Memory B cell (primary cell): ENCODE measurements around the gene GNMT.

Experiments used
- ATAC-seq: fragments of 150-1000 bp; cut with Tn5 transposase; 2 replicates; pipeline ENCODE4 v1.10.0; 2021; ENCODE audit warnings: low read depth, mild to moderate bottlenecking, moderate library complexity
- DNase-seq, 2 donors: peaks; one replicate each; pipeline ENCODE4 v3.0.0; 2022; ENCODE audit warnings: low spot score in 2 of 2
- H3K27ac Mint-ChIP-seq: one replicate; pipeline ENCODE4 v1.8.0; 2022; ENCODE audit warnings: mild to moderate bottlenecking, moderate library complexity, mixed read lengths
- H3K27me3 Mint-ChIP-seq: one replicate; pipeline ENCODE4 v1.8.0; 2022; ENCODE audit warnings: mixed read lengths
- H3K36me3 Mint-ChIP-seq: one replicate; pipeline ENCODE4 v1.8.0; 2022; ENCODE audit warnings: mild to moderate bottlenecking, mixed read lengths
- H3K4me1 Mint-ChIP-seq: one replicate; pipeline ENCODE4 v1.8.0; 2022; ENCODE audit warnings: mixed read lengths
- H3K4me3 Mint-ChIP-seq: one replicate; pipeline ENCODE4 v1.8.0; 2022; ENCODE audit warnings: mild to moderate bottlenecking, moderate library complexity, mixed read lengths
- H3K9me3 Mint-ChIP-seq: one replicate; pipeline ENCODE4 v1.8.0; 2022; ENCODE audit warnings: mixed read lengths

The GNMT gene

GRCh38 chr6:42974919-42975505 is 14.5 kb downstream of the GNMT start:
- Mint-ChIP-seq H3K4me3 (no peak overlapping the region), H3K36me3 (peaks cover 4% of the 10 kb centered on the region), H3K9me3 (no peaks in the 10 kb centered on the region), H3K27me3 (no peaks in the 10 kb centered on the region), H3K27ac (no peak overlapping the region), H3K4me1 (peaks cover 24% of the 10 kb centered on the region)
- DNase-seq (no peak), ATAC-seq (no peak)

GRCh38 chr6:42978487-42978838 is 17.9 kb downstream of the GNMT start:
- DNase-seq (peak in 1 of 2 donors; percentile 21), ATAC-seq (no peak)
- peak overlapping the region; percentile 80 for H3K4me3 Mint-ChIP-seq
- H3K27me3 Mint-ChIP-seq: no peaks in the 10 kb centered on the region
- peak overlapping the region; percentile 68 for H3K27ac Mint-ChIP-seq
- H3K4me1 Mint-ChIP-seq: peaks cover 24% of the 10 kb centered on the region
- H3K9me3 Mint-ChIP-seq: no peaks in the 10 kb centered on the region
- peaks cover 2% of the 10 kb centered on the region for H3K36me3 Mint-ChIP-seq

GRCh38 chr6:42978839-42979522 is 18.4 kb downstream of the GNMT start, which contains the start of gene PEX6:
TSS of gene PEX6 (minus strand) at chr6:42979181. CDS start at chr6:42979150, 31 bp downstream.
- H3K4me1 Mint-ChIP-seq: peaks cover 26% of the 10 kb centered on the region
- H3K27ac Mint-ChIP-seq: peak within 1 kb of the TSS; percentile 90

GRCh38 chr6:42979523-42980177 is 19.1 kb downstream of the GNMT start:
- Mint-ChIP-seq H3K4me3 (peak overlapping the region; percentile 90), H3K27me3 (no peaks in the 10 kb centered on the region), H3K4me1 (peaks cover 27% of the 10 kb centered on the region), H3K27ac (peak overlapping the region; percentile 90), H3K9me3 (no peaks in the 10 kb centered on the region), H3K36me3 (peaks cover 2% of the 10 kb centered on the region)
- no peak for DNase-seq
- ATAC-seq: no peak

More at GRCh38 chr6:42978839-42979522, 18.4 kb downstream of the GNMT start, which contains the start of gene PEX6:
- no peaks in the 10 kb centered on the region for H3K27me3 Mint-ChIP-seq
- peak; percentile 81 to 86 for DNase-seq
- peak; percentile 95 for ATAC-seq
- H3K4me3 Mint-ChIP-seq: peak within 1 kb of the TSS; percentile 90
- H3K9me3 Mint-ChIP-seq: no peaks in the 10 kb centered on the region
- peaks cover 2% of the 10 kb centered on the region for H3K36me3 Mint-ChIP-seq

GRCh38 chr6:42981836-42982235 is 21.3 kb downstream of the GNMT start:
- no peaks in the 10 kb centered on the region for H3K27me3 Mint-ChIP-seq
- peaks cover 39% of the 10 kb centered on the region for H3K4me1 Mint-ChIP-seq
- no peak for DNase-seq
- ATAC-seq: no peak
- H3K27ac Mint-ChIP-seq: peak overlapping the region; percentile 54
- H3K4me3 Mint-ChIP-seq: no peak overlapping the region
- peaks cover 1% of the 10 kb centered on the region for H3K36me3 Mint-ChIP-seq
- H3K9me3 Mint-ChIP-seq: no peaks in the 10 kb centered on the region

- ATAC-seq: peak; percentile 91
- DNase-seq: peak; percentile 86 to 97
- H3K9me3 Mint-ChIP-seq: no peaks in the 10 kb centered on the region
- H3K27me3 Mint-ChIP-seq: no peaks in the 10 kb centered on the region
- peaks cover 41% of the 10 kb centered on the region for H3K4me1 Mint-ChIP-seq
- H3K27ac Mint-ChIP-seq: peak within 1 kb of the TSS; percentile 90
- peaks cover 2% of the 10 kb centered on the region for H3K36me3 Mint-ChIP-seq
- H3K4me3 Mint-ChIP-seq: peak within 1 kb of the TSS; percentile 98
These were observed 23.7 kb downstream of the GNMT start, which contains the start of gene PPP2R5D for GRCh38 chr6:42984001-42984923. TSS of gene PPP2R5D (plus strand) at chr6:42984570. CDS start at chr6:42984678, 108 bp downstream.

- H3K4me1 Mint-ChIP-seq: peaks cover 33% of the 10 kb centered on the region
- H3K27ac Mint-ChIP-seq: peak overlapping the region; percentile 90
- no peak for ATAC-seq
- peak in 1 of 2 donors; percentile 30 for DNase-seq
- H3K36me3 Mint-ChIP-seq: peaks cover 5% of the 10 kb centered on the region
- H3K9me3 Mint-ChIP-seq: no peaks in the 10 kb centered on the region
- no peaks in the 10 kb centered on the region for H3K27me3 Mint-ChIP-seq
- H3K4me3 Mint-ChIP-seq: peak overlapping the region; percentile 98
These were observed 24.4 kb downstream of the GNMT start for GRCh38 chr6:42984924-42985475.

GRCh38 chr6:42987533-42988451 is 27.2 kb downstream of the GNMT start:
- Mint-ChIP-seq H3K4me3 (no peak overlapping the region), H3K36me3 (peaks cover 12% of the 10 kb centered on the region), H3K27ac (no peak overlapping the region), H3K9me3 (no peaks in the 10 kb centered on the region), H3K27me3 (no peaks in the 10 kb centered on the region), H3K4me1 (peaks cover 35% of the 10 kb centered on the region)
- ATAC-seq: no peak
- no peak for DNase-seq

GRCh38 chr6:42988486-42989020 is 28.0 kb downstream of the GNMT start:
- Mint-ChIP-seq H3K4me1 (peaks cover 37% of the 10 kb centered on the region), H3K27ac (no peak overlapping the region), H3K4me3 (no peak overlapping the region), H3K36me3 (peaks cover 14% of the 10 kb centered on the region), H3K9me3 (no peaks in the 10 kb centered on the region), H3K27me3 (no peaks in the 10 kb centered on the region)
- no peak for DNase-seq
- no peak for ATAC-seq

- Mint-ChIP-seq H3K27me3 (no peaks in the 10 kb centered on the region), H3K27ac (peak overlapping the region; percentile 41), H3K4me1 (peaks cover 32% of the 10 kb centered on the region), H3K4me3 (no peak overlapping the region), H3K36me3 (peaks cover 14% of the 10 kb centered on the region), H3K9me3 (no peaks in the 10 kb centered on the region)
- DNase-seq: no peak
- no peak for ATAC-seq
These were observed 29.4 kb downstream of the GNMT start for GRCh38 chr6:42989923-42990322.

- no peak for ATAC-seq
- peaks cover 6% of the 10 kb centered on the region for H3K4me1 Mint-ChIP-seq
- H3K27ac Mint-ChIP-seq: no peak overlapping the region
- H3K27me3 Mint-ChIP-seq: no peaks in the 10 kb centered on the region
- H3K36me3 Mint-ChIP-seq: peaks cover 14% of the 10 kb centered on the region
- DNase-seq: no peak
- H3K9me3 Mint-ChIP-seq: no peaks in the 10 kb centered on the region
- no peak overlapping the region for H3K4me3 Mint-ChIP-seq
These were observed 32.9 kb downstream of the GNMT start for GRCh38 chr6:42993445-42993844.

- no peaks in the 10 kb centered on the region for H3K9me3 Mint-ChIP-seq
- no peak overlapping the region for H3K4me3 Mint-ChIP-seq
- H3K27ac Mint-ChIP-seq: no peak overlapping the region
- H3K36me3 Mint-ChIP-seq: peaks cover 4% of the 10 kb centered on the region
- no peaks in the 10 kb centered on the region for H3K27me3 Mint-ChIP-seq
- H3K4me1 Mint-ChIP-seq: peaks cover 3% of the 10 kb centered on the region
- DNase-seq (no peak), ATAC-seq (no peak)
These were observed 36.0 kb downstream of the GNMT start for GRCh38 chr6:42996513-42996912.
